ENCODE data around the gene RALGDS. TPM values are rescaled to one million over a fixed set of nuclear protein-coding genes. Genes with fewer than 3 reads are reported as not detected.

Gene RALGDS
- total and polyA plus RNA-seq, 2 experiments from 2014 or later: 8.6 to 20.3 TPM

- Histone ChIP-seq H3K4me3 (no peak overlapping the region), H3K9me2 (ENCODE audit: insufficient read depth) (no peaks in the 10 kb centered on the region), H2AFZ (no peak overlapping the region), H3K79me2 (replicated peaks; ENCODE audit: insufficient read depth) (no peaks in the 10 kb centered on the region), H4K20me1 (replicated peaks; ENCODE audit: insufficient read depth) (no peaks in the 10 kb centered on the region), H3K27me3 (ENCODE audit: insufficient read depth) (peaks cover 8% of the 10 kb centered on the region), H3K4me1 (ENCODE audit: insufficient read depth) (no peaks in the 10 kb centered on the region), H3K27ac (ENCODE audit: low read depth) (no peak overlapping the region), H3K36me3 (ENCODE audit: insufficient read depth) (no peaks in the 10 kb centered on the region), H3F3A (replicated peaks; ENCODE audit: low read depth) (no peaks in the 10 kb centered on the region), H3K4me2 (no peak overlapping the region)
- no peak overlapping the region for H3K27ac Mint-ChIP-seq
- ATAC-seq (no peak), DNase-seq (ENCODE audit: low spot score) (no peak)
- no peak overlapping the region for H3K4me3 Mint-ChIP-seq
- no peaks in the 10 kb centered on the region for H3K36me3 Mint-ChIP-seq (ENCODE audit: low read depth)
- no peaks in the 10 kb centered on the region for H3K9me3 Mint-ChIP-seq
- TF ChIP-seq EZH2phosphoT487 (IDR thresholded peaks at IDR 0.05; ENCODE audit: unreplicated experiment) (no peak), EZH2 (IDR thresholded peaks at IDR 0.05; ENCODE audit: low read depth, unreplicated experiment) (no peak), ZNF462 (CRISPR knock-in tag; IDR thresholded peaks at IDR 0.05) (no peak), JUNB (IDR thresholded peaks at IDR 0.05; ENCODE audit: unreplicated experiment) (no peak), CTCF (conservative IDR thresholded peaks at IDR 0.05; ENCODE audit: low read depth in 2 of 2) (no peak), ZNF331 (CRISPR knock-in tag; IDR thresholded peaks at IDR 0.05; ENCODE audit: low read depth) (no peak), NANOG (IDR thresholded peaks at IDR 0.05; ENCODE audit: borderline replicate concordance) (no peak), REST (IDR thresholded peaks at IDR 0.05; ENCODE audit: unreplicated experiment) (no peak), ZNF114 (CRISPR knock-in tag; IDR thresholded peaks at IDR 0.05) (no peak), CREB1 (CRISPR knock-in tag; IDR thresholded peaks at IDR 0.05; ENCODE audit: low read depth) (no peak), ETS1 (IDR thresholded peaks at IDR 0.05) (no peak), STAT1 (IDR thresholded peaks at IDR 0.05; ENCODE audit: unreplicated experiment) (no peak), POLR2AphosphoS5 (IDR thresholded peaks at IDR 0.05; ENCODE audit: low read depth) (no peak)
- H3K27me3 Mint-ChIP-seq (ENCODE audit: insufficient read depth, low read depth, poor library complexity): peaks cover 24% of the 10 kb centered on the region
- H3K4me1 Mint-ChIP-seq: 0 out of 3 replicates have a peak, but pooled peaks cover 4% of the 10 kb centered on the region
These were observed 46.7 kb upstream of the RALGDS start for GRCh38 chr9:133167769-133168168.
